ENCODE results near the gene NDUFA5.

Gene NDUFA5

GRCh38 chr7:123557398-123558288, at the start of gene NDUFA5:
TSS of gene NDUFA5 (minus strand) at chr7:123557818. CDS start at chr7:123557795, 23 bp downstream.
- peak; percentile 92 for DNase-seq (ENCODE audit: low read depth in 2 of 2, low spot score in 1 of 2)

DNA sequence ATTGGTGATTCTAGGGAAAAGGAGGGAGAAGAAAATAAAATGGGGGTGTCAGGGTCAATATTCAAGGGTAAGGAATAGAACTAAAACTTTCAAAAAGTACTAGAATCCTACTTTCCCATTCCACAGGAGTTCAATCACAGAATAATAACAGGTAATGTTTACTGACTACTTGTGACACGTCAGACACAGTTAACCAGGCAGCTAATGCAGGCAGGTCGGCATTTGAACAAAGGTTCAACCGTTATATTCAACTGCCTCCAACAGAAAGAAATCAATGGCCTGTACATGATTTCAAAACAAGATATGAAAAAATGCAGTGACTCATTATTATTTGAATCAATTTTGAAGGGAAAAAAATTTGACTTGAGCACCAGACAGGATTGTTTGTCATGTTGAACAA, 47.1 kb upstream of the NDUFA5 start:
- DNase-seq (ENCODE audit: low read depth in 2 of 2, low spot score in 1 of 2): no peak

DNA sequence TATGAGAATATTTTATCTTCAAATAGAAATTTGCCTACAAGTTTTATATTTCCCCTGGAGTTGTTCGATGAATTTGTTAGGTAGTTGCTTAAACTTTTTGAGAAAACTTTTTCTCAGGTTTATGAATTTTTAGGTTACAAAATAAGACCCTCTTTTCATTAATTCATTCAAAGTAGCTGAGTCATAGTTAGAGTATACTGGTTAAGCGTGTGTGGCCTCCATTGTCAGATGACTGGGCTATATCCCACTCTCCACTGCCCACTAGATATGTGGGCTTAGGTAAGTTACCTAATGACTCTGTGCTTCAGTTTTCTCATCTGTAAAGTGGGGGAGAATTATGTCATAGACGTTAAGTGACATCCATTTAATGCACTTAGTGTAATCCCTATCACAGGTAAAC, 45.0 kb upstream of the NDUFA5 start:
- DNase-seq (ENCODE audit: low read depth in 2 of 2, low spot score in 1 of 2): no peak

DNA sequence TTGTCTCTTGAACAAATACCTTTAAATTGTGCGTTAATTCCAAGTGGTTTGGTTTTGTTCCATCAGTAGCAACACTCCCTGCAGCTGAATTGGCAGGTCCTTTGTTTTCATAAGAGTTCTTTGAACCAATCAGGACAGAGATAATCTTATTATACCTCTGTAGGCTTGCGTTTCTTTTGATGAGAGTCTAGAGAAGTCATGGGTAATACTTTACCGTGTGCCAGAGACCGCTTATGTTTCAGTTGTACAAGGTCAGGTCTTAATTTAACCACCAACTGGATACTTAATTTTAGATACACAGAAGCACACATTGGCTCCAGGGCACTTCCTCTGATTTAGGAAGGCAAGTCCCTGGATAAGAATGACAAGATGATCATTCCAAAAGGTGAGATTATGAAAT, 43.9 kb upstream of the NDUFA5 start, which contains the start of gene ASB15:
ASB15 (plus strand) TSS at position 292 of the 400 bp plus-strand sequence. CDS start 12,682 bp downstream, outside the sequence.
- no peak for DNase-seq (ENCODE audit: low read depth in 2 of 2, low spot score in 1 of 2)

- no peak for DNase-seq (ENCODE audit: low read depth in 2 of 2, low spot score in 1 of 2)
Observed at GRCh38 chr7:123600876-123601275, 43.3 kb upstream of the NDUFA5 start.

DNA sequence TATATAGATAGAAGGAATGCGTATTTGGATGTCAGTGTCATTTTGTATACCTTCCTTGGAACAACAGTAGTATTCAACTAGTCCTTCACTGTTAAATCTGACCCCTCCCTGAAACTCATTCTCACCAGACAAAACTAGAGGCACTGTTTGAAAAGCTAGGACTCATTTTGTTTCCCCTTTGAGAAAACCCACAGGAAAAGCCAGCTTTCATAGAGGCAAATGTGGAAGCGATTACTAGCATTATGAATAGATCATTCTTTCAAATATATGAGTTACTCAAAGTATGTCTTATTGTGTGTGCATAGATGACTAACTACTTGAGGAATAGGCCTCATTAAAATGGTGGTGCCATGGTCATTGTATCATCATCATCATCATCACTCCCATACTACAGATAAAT, 42.1 kb upstream of the NDUFA5 start:
- no peak for DNase-seq (ENCODE audit: low read depth in 2 of 2, low spot score in 1 of 2)

- DNase-seq (ENCODE audit: low read depth in 2 of 2, low spot score in 1 of 2): no peak
Observed at GRCh38 chr7:123598657-123599056, 41.0 kb upstream of the NDUFA5 start.

- no peak for DNase-seq (ENCODE audit: low read depth in 2 of 2, low spot score in 1 of 2)
Observed at GRCh38 chr7:123594813-123595241, 37.2 kb upstream of the NDUFA5 start.

DNA sequence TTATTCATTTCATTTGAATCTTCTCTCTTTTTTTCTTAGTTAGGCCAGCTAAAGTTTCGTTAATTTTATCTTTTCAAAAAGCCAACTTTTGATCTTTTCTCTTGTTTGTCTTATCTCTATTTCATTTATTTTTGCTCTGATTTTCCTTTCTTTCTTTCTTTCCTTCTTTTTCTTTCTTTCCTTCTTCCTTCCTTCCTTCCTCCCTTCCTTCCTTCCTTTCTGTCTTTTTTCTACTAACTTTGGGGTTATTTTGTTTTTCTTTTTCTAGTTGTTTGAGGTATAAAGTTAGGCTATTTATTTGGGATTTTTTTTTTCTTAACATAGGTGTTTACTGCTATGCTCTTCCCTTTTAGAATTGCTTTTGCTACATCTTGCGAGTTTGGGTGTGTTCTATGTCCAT, 30.8 kb upstream of the NDUFA5 start:
- DNase-seq (ENCODE audit: low read depth in 2 of 2, low spot score in 1 of 2): no peak

DNA sequence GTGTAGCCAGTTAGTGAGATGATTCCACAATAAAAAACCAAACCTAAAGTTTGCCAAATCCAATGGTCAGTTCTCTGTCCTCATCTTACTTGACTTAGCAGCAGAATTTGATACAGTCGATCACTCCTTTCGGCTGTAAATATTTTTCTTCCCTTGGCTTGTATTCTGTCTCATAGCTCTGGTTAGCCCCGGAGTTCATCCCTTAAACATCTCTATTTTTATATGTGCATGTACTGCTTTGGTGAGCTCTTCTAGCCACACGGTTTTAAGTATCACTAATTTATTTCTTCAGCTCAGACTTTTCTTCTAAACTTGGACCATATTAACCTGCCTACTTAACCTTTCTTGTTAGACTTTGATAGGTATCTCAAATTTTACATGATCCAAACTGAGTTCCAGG, 26.2 kb upstream of the NDUFA5 start:
- DNase-seq (ENCODE audit: low read depth in 2 of 2, low spot score in 1 of 2): no peak

- no peak for DNase-seq (ENCODE audit: low read depth in 2 of 2, low spot score in 1 of 2)
Observed at GRCh38 chr7:123581162-123581459, 23.5 kb upstream of the NDUFA5 start.

GRCh38 chr7:123580406-123581161, 23.0 kb upstream of the NDUFA5 start:
- no peak for DNase-seq (ENCODE audit: low read depth in 2 of 2, low spot score in 1 of 2)

- DNase-seq (ENCODE audit: low read depth in 2 of 2, low spot score in 1 of 2): no peak
Observed at GRCh38 chr7:123579416-123579815, 21.8 kb upstream of the NDUFA5 start.

DNA sequence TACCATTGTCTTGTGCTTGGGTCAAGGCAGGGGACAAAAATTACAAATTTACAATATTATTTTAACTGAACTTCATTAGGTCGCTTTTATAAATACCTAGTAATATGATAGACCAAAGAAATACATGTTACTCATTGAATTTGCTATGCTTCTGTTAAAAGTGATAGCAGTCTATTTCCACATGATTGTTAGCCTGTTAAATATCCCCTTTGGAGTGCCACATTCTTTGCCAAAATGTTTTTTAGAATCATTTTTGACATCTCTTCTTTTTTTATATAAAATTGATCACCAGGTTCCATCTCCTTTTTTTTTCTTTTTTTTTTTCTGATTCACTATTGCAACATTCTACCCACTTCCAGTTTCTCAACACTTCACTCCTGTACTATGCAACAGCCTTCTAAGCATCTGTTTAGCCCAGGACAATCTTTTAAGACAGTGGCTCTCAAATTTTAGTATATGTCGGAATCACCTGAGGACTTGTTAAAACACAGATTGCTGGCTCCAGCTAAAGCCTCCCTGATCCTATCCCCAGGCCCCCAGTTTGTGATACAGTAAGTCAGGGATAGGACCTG, 16.4 kb upstream of the NDUFA5 start:
- DNase-seq (ENCODE audit: low read depth in 2 of 2, low spot score in 1 of 2): no peak

DNA sequence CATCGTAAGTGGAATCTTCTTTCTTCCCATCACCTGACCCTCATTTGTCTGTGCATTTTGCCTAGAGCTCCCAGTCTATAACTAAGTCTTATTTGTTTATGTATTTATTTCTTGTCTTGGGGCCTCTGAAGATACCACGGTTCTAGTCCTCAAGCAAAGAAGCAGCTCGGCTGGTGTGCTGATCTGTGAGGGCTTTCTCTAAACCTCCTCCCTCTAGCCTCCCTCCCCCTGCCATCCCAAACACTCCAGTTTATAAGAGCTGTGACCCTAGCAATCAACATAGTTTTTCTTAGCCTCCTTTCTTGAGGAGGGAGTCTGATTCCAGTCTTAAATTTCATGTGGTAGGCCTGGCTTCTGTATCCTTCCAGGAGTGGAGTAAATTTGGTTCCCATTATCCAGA, 15.7 kb upstream of the NDUFA5 start:
- no peak for DNase-seq (ENCODE audit: low read depth in 2 of 2, low spot score in 1 of 2)

DNA sequence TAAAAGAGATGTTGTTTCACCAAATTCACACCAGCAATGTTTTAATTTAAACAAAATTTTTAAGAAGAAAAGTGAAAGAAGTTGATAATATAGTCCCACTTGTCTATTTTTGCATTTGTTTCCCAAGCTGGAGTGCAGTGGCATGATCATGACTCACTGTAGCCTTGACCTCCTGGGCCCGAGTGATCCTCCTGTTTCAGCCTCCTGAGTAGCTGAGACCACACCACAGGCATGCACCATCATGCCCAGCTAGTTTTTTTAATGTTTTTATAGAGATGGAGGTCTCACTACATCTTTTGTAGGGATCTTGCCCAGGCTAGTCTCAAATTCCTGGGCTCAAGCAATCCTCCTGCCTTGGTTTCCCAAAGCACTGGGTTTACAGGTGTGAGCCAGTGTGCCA, 14.1 kb upstream of the NDUFA5 start:
- DNase-seq (ENCODE audit: low read depth in 2 of 2, low spot score in 1 of 2): no peak

- no peak for DNase-seq (ENCODE audit: low read depth in 2 of 2, low spot score in 1 of 2)
Observed at GRCh38 chr7:123571187-123571586, 13.6 kb upstream of the NDUFA5 start.

DNA sequence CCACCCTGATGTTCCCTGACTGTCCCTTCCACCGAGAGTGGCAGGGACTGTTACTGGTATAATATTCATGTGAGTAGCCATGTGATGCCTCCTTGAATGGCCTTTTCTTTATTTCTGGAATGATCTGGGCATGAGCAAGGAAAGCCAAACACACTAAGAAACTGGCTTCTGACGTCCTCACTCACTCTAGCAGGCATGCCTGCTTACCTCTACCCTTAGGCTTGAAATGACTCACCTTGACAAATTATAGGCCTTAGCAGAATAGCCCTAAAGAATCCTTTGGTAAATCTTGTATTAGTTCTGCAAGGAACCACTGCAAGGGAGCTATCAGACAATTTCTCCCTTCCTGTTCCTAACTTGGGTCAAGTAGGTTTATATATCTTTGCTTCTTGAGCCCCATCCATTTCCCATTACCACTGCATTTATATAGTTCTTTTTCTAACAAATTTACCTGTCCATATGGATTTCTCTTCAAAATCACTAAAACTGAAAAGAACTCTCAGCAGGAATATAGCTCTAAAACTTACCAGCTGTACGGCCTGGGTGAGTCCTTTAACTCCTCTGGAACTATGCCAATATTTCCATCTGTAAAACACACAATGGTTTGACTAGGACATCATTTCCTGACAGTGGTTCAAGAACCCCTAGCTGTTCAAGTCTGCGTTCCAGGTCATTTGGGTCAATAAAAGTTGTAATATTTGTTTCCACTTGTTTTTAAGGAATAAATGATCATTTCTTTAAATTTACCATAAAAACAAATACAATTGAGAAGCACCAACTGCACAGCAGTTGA, 13.0 kb upstream of the NDUFA5 start:
- no peak for DNase-seq (ENCODE audit: low read depth in 2 of 2, low spot score in 1 of 2)

DNA sequence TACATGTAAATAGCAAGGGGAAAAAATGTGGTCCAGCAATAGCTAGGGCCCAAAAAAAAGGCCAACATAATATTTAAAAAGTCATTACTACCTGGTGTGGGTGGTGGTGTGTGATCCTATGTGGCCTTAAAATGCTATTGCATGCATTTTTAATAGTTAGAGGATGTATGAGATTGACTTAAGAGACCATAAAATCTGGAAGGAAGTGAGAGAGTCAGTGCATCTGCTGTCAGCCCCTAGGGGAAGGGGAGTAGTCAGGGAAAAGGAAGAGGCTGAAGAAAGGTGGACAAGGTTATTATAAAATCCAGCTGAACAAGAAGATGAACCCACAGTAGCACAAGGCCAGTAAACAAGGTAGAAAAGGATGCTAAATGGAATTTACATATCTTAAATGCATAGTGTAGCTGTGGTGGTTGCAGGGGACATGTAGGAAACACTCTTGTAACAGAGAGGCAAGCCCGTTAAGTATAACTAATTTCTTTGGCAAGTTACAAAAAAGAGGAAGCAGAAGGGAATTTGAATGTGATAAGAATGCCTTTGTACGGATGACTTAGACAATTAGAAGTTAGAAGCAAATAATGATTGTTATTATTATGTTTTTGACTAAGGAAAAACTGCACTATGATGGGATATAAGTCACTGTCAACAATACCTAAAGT, 11.9 kb upstream of the NDUFA5 start:
- DNase-seq (ENCODE audit: low read depth in 2 of 2, low spot score in 1 of 2): no peak

DNA sequence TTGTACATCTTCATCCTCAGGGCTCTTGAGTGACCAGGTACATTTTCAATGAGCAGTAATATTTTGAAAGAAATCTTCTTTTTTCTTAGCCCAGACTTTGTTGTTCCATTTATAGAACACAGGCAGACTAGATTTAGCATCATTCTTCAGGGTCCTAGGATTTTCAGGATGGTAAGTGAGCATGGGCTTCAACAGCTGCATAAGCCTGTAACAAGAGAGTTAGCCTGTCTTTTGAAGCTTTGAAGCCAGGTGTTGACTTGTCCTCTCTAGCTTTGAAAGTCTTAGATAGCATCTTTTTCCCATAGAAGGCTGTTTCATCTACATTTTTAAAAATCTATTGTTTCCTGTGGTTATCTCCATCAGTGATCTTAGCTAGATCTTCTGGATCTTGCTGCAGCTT, 4.5 kb upstream of the NDUFA5 start:
- DNase-seq (ENCODE audit: low read depth in 2 of 2, low spot score in 1 of 2): no peak
